NCI-H446 (cell line): ENCODE results near the gene SERPINA1.
"Not testable (repeated sequence)": the region's sequence is repeated elsewhere in the genome, so short reads cannot be mapped to it uniquely, and the experiment has no call there.

ENCODE experiments used
- DNase-seq, 2 experiments: peaks; one replicate each; lab custom pipeline; 2025; lab: John Stamatoyannopoulos, UW

SERPINA1 gene

GRCh38 chr14:94369766-94370523, 18.5 kb downstream of the SERPINA1 start:
- not testable (repeated sequence) for DNase-seq

GRCh38 chr14:94368956-94369355, 19.4 kb downstream of the SERPINA1 start:
- no peak for DNase-seq

GRCh38 chr14:94368243-94368590, 20.2 kb downstream of the SERPINA1 start:
- no peak for DNase-seq

- no peak for DNase-seq
Measured at GRCh38 chr14:94367347-94368242, 20.8 kb downstream of the SERPINA1 start.

- DNase-seq = no peak
Measured at GRCh38 chr14:94366146-94366915, 22.1 kb downstream of the SERPINA1 start, which contains the start of gene SERPINA2. Gene SERPINA2 (minus strand): TSS chr14:94366698.

- no peak for DNase-seq
Measured at GRCh38 chr14:94365624-94366023, 22.8 kb downstream of the SERPINA1 start.

GRCh38 chr14:94364964-94365363, 23.4 kb downstream of the SERPINA1 start:
- DNase-seq = no peak

GRCh38 chr14:94364037-94364436, 24.4 kb downstream of the SERPINA1 start:
- DNase-seq = no peak

GRCh38 chr14:94363151-94363624, 25.2 kb downstream of the SERPINA1 start:
- DNase-seq = no peak

- no peak for DNase-seq
Measured at GRCh38 chr14:94362614-94363133, 25.7 kb downstream of the SERPINA1 start.

- no peak for DNase-seq
Measured at GRCh38 chr14:94361682-94362081, 26.7 kb downstream of the SERPINA1 start.

GRCh38 chr14:94360945-94361565, 27.3 kb downstream of the SERPINA1 start:
- no peak for DNase-seq

- DNase-seq = no peak
Measured at GRCh38 chr14:94357166-94357565, 31.2 kb downstream of the SERPINA1 start.

- no peak for DNase-seq
Measured at GRCh38 chr14:94356379-94357056, 31.9 kb downstream of the SERPINA1 start.

- no peak for DNase-seq
Measured at GRCh38 chr14:94355191-94355794, 33.1 kb downstream of the SERPINA1 start.

GRCh38 chr14:94354638-94355185, 33.7 kb downstream of the SERPINA1 start:
- no peak for DNase-seq

- DNase-seq = not testable (repeated sequence)
Measured at GRCh38 chr14:94354190-94354589, 34.2 kb downstream of the SERPINA1 start.

GRCh38 chr14:94349276-94349675, 39.1 kb downstream of the SERPINA1 start:
- no peak for DNase-seq

- no peak for DNase-seq
Measured at GRCh38 chr14:94348836-94349235, 39.6 kb downstream of the SERPINA1 start.

- DNase-seq = no peak
Measured at GRCh38 chr14:94346841-94347240, 41.6 kb downstream of the SERPINA1 start.
